Endothelial cell (in vitro differentiated cells): ENCODE data around the gene LRP1B. TPM values are rescaled to one million over a fixed set of nuclear protein-coding genes. Genes with fewer than 3 reads are reported as not detected.

ENCODE experiments used
- DNase-seq: peaks from one replicate; pipeline ENCODE4 v3.0.0; 2021; ENCODE audit warnings: low spot score
- H3K27ac Mint-ChIP-seq: one replicate; pipeline ENCODE4 v1.8.0; 2021; ENCODE audit warnings: mixed read lengths, inconsistent platforms; ENCODE audit not compliant: unreplicated experiment
- H3K27me3 Mint-ChIP-seq: one replicate; pipeline ENCODE4 v1.8.0; 2021; ENCODE audit warnings: mild to moderate bottlenecking, moderate library complexity, mixed read lengths, inconsistent platforms; ENCODE audit not compliant: unreplicated experiment
- H3K36me3 Mint-ChIP-seq: one replicate; pipeline ENCODE4 v1.8.0; 2021; ENCODE audit warnings: mild to moderate bottlenecking, low read depth, mixed read lengths, inconsistent platforms; ENCODE audit not compliant: unreplicated experiment
- H3K4me1 Mint-ChIP-seq: one replicate; pipeline ENCODE4 v1.8.0; 2021; ENCODE audit warnings: mild to moderate bottlenecking, mixed read lengths, inconsistent platforms; ENCODE audit not compliant: unreplicated experiment
- H3K4me3 Mint-ChIP-seq: one replicate; pipeline ENCODE4 v1.8.0; 2021; ENCODE audit warnings: mild to moderate bottlenecking, mixed read lengths, inconsistent platforms; ENCODE audit not compliant: unreplicated experiment
- H3K9me3 Mint-ChIP-seq: one replicate; pipeline ENCODE4 v1.8.0; 2021; ENCODE audit warnings: mixed read lengths, inconsistent platforms; ENCODE audit not compliant: unreplicated experiment
- total RNA-seq: library from RNA; stranded (reverse); fragmentation: NEBNext Ultra II Directional; extraction: Animal tissue kit (Norgen Biotek cat#: 25700); gene quantifications from one replicate; pipeline ENCODE4 v1.2.1, GENCODE V29; 2021; ENCODE audit not compliant: unreplicated experiment
- TF ChIP-seq, protein P1 (sequence below): fragments of 200-600 bp; sonication (generic); IDR thresholded peaks from one replicate; pipeline ENCODE4 v1.5.0; 2021; ENCODE audit warnings: antibody characterized with exemption; ENCODE audit not compliant: unreplicated experiment

Gene LRP1B
- total RNA-seq, 1 donor from 2014 or later, result 1.4 TPM

DNA sequence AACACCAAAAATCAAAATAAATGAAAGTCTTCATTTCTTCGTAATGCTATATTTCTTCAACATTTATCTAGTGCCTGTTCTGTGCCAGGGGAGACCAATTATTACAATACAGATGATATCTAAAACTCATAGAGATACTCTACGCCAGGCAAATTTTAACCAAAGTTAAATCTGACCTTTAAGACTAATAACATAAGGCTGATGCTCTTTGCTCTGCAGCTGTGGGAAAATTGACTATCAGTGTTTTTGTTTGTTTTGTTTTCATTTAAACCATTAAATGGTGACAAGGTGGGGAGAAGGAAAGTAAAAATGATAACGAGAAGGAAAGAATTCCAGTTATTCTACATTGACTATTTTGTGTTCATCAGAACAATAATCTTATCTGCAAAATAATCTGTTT lies 406.4 kb downstream of the LRP1B start:
- no peaks in the 10 kb centered on the region for H3K4me1 Mint-ChIP-seq
- DNase-seq, result no peak
- TF ChIP-seq, protein P1, sequence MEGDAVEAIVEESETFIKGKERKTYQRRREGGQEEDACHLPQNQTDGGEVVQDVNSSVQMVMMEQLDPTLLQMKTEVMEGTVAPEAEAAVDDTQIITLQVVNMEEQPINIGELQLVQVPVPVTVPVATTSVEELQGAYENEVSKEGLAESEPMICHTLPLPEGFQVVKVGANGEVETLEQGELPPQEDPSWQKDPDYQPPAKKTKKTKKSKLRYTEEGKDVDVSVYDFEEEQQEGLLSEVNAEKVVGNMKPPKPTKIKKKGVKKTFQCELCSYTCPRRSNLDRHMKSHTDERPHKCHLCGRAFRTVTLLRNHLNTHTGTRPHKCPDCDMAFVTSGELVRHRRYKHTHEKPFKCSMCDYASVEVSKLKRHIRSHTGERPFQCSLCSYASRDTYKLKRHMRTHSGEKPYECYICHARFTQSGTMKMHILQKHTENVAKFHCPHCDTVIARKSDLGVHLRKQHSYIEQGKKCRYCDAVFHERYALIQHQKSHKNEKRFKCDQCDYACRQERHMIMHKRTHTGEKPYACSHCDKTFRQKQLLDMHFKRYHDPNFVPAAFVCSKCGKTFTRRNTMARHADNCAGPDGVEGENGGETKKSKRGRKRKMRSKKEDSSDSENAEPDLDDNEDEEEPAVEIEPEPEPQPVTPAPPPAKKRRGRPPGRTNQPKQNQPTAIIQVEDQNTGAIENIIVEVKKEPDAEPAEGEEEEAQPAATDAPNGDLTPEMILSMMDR, result no peak
- no peak overlapping the region for H3K4me3 Mint-ChIP-seq
- H3K27me3 Mint-ChIP-seq, result no peaks in the 10 kb centered on the region
- H3K9me3 Mint-ChIP-seq, result no peaks in the 10 kb centered on the region
- no peak overlapping the region for H3K27ac Mint-ChIP-seq
- H3K36me3 Mint-ChIP-seq, result no peaks in the 10 kb centered on the region

DNA sequence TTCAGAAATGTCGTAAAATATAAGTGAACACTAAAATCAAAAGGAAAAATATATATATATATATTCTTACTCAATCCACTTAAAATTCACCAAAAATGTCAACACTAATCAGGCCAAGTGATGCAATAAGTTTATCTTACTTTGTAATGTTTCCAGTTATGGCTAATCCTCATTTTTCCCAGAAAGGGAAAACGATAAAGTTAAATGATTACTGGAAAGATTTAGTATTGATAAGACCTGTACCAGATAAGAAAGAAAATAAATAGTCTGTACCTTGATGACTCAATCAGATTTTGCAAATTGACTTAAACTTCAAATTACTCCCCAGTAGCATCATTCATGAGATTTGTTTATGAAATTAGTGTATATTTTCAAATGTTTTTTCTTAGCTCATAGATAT lies 407.0 kb downstream of the LRP1B start:
- Mint-ChIP-seq H3K27me3 (no peaks in the 10 kb centered on the region), H3K27ac (no peak overlapping the region), H3K4me3 (no peak overlapping the region), H3K36me3 (no peaks in the 10 kb centered on the region), H3K9me3 (no peaks in the 10 kb centered on the region), H3K4me1 (no peaks in the 10 kb centered on the region)
- no peak for DNase-seq
- TF ChIP-seq, protein P1, result no peak

DNA sequence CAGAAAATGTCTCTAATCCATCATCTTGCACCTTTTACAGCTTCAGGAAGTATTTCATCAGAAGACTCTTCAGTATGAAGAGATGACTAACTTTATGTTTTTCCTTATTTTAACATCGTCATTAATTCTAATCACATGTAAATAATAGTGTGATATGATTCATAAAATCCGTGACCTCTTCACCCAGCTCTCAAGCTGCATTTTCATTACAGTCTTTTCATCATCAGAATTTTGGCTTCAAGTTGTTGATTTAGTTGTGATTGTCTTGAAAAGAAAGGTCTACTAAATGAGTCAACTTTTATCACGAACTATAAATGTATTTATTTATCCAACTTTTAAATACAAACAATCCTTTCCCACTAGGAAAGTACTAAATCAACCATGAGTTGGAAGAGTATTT lies 410.3 kb downstream of the LRP1B start:
- no peaks in the 10 kb centered on the region for H3K4me1 Mint-ChIP-seq

DNA sequence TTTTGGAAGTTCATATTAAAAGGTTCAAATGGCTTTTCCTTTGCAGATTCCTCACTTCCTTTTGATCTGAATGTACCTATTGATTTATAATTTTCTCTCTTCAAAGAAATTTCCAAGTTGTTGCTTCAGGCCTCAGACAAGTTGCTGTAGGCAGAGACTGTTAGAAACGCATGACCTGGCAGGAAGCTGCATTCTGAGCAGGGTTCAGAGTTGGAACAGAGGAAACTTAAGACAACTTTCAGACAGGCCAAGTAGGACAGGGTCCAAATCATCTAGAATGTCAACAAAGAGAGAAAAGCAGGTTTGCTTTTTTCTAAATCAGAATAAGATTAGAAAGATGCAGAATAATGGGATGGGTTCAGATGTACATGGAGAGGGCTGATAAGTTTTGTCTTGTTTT lies 416.3 kb downstream of the LRP1B start:
- H3K36me3 Mint-ChIP-seq, result no peaks in the 10 kb centered on the region
- H3K4me1 Mint-ChIP-seq, result no peaks in the 10 kb centered on the region
- DNase-seq, result no peak
- H3K9me3 Mint-ChIP-seq, result no peaks in the 10 kb centered on the region
- H3K27ac Mint-ChIP-seq, result no peak overlapping the region
- H3K4me3 Mint-ChIP-seq, result no peak overlapping the region
- H3K27me3 Mint-ChIP-seq, result no peaks in the 10 kb centered on the region
- TF ChIP-seq, protein P1, result no peak

More for the DNA sequence above, 410.3 kb downstream of the LRP1B start:
- Mint-ChIP-seq H3K27me3 (no peaks in the 10 kb centered on the region), H3K4me3 (no peak overlapping the region), H3K9me3 (no peaks in the 10 kb centered on the region), H3K27ac (no peak overlapping the region), H3K36me3 (no peaks in the 10 kb centered on the region)
- DNase-seq, result no peak
- TF ChIP-seq, protein P1, result no peak

DNA sequence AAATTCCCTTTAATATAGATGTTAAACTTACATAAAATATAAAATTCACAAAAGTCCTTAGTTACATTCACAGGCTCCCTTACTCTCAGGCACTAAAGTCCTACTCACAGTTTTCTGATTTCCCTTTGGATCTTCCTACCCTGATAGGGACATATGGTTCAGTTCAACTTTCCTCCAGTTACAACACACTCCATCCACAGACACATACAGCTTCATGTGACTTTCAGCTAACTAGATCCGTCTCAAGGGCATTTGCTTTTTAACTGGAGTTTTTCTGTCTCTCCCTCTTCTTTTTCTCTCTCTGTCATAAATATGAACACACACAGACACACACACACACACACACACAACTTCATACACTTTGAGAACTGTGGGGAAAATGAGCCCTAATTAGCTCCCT lies 419.2 kb downstream of the LRP1B start:
- DNase-seq, result no peak
- Mint-ChIP-seq H3K4me3 (no peak overlapping the region), H3K27me3 (no peaks in the 10 kb centered on the region), H3K27ac (no peak overlapping the region), H3K9me3 (no peaks in the 10 kb centered on the region), H3K4me1 (no peaks in the 10 kb centered on the region), H3K36me3 (no peaks in the 10 kb centered on the region)
- TF ChIP-seq, protein P1, result no peak
